Neutrophil (primary cell): ENCODE results near the gene PPARGC1A.

Experiments
- H3K27ac ChIP-seq: fragments of 200-600 bp; sonication (generic); 2 replicates; pipeline ENCODE4 v1.5.1; 2016; ENCODE audit warnings: mild to moderate bottlenecking, moderate library complexity
- H3K27me3 ChIP-seq: fragments of 200-600 bp; sonication (generic); 2 replicates; pipeline ENCODE4 v1.6.0; 2016; ENCODE audit warnings: mild to moderate bottlenecking
- H3K36me3 ChIP-seq: fragments of 200-600 bp; sonication (generic); 2 replicates; pipeline ENCODE4 v1.5.1; 2017
- H3K4me1 ChIP-seq, 2 experiments: fragments of 200-600 bp in 1 of 2; sonication (generic) in 1 of 2; 1 replicate in 1 of 2; 2 replicates in 1 of 2; pipeline versions ENCODE4 v1.5.1 to v1.6.1; 2013 to 2016; ENCODE audit warnings: low read depth in 1 of 2, low read length in 1 of 2, mild to moderate bottlenecking in 1 of 2, moderate library complexity in 1 of 2; ENCODE audit not compliant: control insufficient read depth in 1 of 2, insufficient read depth in 1 of 2
- H3K4me3 ChIP-seq, 2 experiments: fragments of 200-600 bp in 1 of 2; sonication (generic) in 1 of 2; 1 replicate in 1 of 2; 2 replicates in 1 of 2; pipeline ENCODE4 v1.5.1; 2013 to 2016; ENCODE audit warnings: low read depth in 1 of 2, low read length in 1 of 2, mild to moderate bottlenecking in 1 of 2, moderate library complexity in 1 of 2
- H3K9me3 ChIP-seq: fragments of 200-600 bp; sonication (generic); 2 replicates; pipeline ENCODE4 v1.5.1; 2016
- TF ChIP-seq, protein P1 (sequence below): fragments of 200-600 bp; sonication (generic); IDR thresholded peaks from 2 replicates; pipeline ENCODE4 v1.5.1; 2016; ENCODE audit warnings: antibody characterized with exemption

Gene PPARGC1A

GRCh38 chr4:23853986-23854660 is 35.7 kb downstream of the PPARGC1A start:
- Histone ChIP-seq H3K4me1 (no peaks in the 10 kb centered on the region), H3K36me3 (no peaks in the 10 kb centered on the region), H3K4me3 (no peak overlapping the region), H3K9me3 (no peaks in the 10 kb centered on the region), H3K27ac (no peak overlapping the region), H3K27me3 (no peaks in the 10 kb centered on the region)
- TF ChIP-seq, protein P1, sequence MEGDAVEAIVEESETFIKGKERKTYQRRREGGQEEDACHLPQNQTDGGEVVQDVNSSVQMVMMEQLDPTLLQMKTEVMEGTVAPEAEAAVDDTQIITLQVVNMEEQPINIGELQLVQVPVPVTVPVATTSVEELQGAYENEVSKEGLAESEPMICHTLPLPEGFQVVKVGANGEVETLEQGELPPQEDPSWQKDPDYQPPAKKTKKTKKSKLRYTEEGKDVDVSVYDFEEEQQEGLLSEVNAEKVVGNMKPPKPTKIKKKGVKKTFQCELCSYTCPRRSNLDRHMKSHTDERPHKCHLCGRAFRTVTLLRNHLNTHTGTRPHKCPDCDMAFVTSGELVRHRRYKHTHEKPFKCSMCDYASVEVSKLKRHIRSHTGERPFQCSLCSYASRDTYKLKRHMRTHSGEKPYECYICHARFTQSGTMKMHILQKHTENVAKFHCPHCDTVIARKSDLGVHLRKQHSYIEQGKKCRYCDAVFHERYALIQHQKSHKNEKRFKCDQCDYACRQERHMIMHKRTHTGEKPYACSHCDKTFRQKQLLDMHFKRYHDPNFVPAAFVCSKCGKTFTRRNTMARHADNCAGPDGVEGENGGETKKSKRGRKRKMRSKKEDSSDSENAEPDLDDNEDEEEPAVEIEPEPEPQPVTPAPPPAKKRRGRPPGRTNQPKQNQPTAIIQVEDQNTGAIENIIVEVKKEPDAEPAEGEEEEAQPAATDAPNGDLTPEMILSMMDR: no peak

DNA sequence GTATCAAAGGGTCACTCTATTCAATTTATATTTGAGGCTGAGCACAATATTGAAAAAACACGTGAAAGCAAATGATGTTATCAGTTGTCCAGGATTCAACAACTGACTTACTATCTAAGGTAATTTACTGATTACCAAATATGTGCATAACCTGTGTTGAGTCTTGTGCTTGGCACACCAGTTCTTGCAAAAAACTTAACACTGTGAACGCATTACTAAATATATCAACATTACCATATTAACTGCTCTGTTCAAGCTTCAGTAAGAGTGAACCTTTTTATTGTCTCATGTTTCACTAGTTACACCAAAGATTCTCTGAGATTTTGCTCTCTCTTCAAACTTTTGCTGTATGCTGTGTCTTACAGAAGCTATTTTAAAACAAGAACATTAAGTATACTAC is 38.4 kb downstream of the PPARGC1A start:
- no peaks in the 10 kb centered on the region for H3K9me3 ChIP-seq
- TF ChIP-seq, protein P1: no peak
- H3K4me1 ChIP-seq: no peaks in the 10 kb centered on the region
- no peaks in the 10 kb centered on the region for H3K27me3 ChIP-seq
- no peak overlapping the region for H3K4me3 ChIP-seq
- no peak overlapping the region for H3K27ac ChIP-seq
- no peaks in the 10 kb centered on the region for H3K36me3 ChIP-seq

- H3K27me3 ChIP-seq: no peaks in the 10 kb centered on the region
- H3K27ac ChIP-seq: no peak overlapping the region
- H3K4me1 ChIP-seq: no peaks in the 10 kb centered on the region
- H3K9me3 ChIP-seq: no peaks in the 10 kb centered on the region
- H3K36me3 ChIP-seq: no peaks in the 10 kb centered on the region
- TF ChIP-seq, protein P1: no peak
- no peak overlapping the region for H3K4me3 ChIP-seq
Measured at GRCh38 chr4:23847158-23847557, 42.7 kb downstream of the PPARGC1A start.

- H3K27me3 ChIP-seq: no peaks in the 10 kb centered on the region
- H3K4me1 ChIP-seq: no peaks in the 10 kb centered on the region
- TF ChIP-seq, protein P1: no peak
Measured at GRCh38 chr4:23844961-23845360, 44.9 kb downstream of the PPARGC1A start.

GRCh38 chr4:23839279-23839678 is 50.6 kb downstream of the PPARGC1A start:
- H3K27me3 ChIP-seq: no peaks in the 10 kb centered on the region
- no peaks in the 10 kb centered on the region for H3K9me3 ChIP-seq
- no peak overlapping the region for H3K27ac ChIP-seq
- H3K4me3 ChIP-seq: no peak overlapping the region
- TF ChIP-seq, protein P1: no peak
- H3K4me1 ChIP-seq: no peaks in the 10 kb centered on the region
- H3K36me3 ChIP-seq: no peaks in the 10 kb centered on the region

More at GRCh38 chr4:23844961-23845360, 44.9 kb downstream of the PPARGC1A start:
- H3K36me3 ChIP-seq: no peaks in the 10 kb centered on the region
- H3K4me3 ChIP-seq: no peak overlapping the region
- no peak overlapping the region for H3K27ac ChIP-seq
- no peaks in the 10 kb centered on the region for H3K9me3 ChIP-seq
